ENCODE measurements around the gene TULP4. TPM values are rescaled to one million over a fixed set of nuclear protein-coding genes. Genes with fewer than 3 reads are reported as not detected.

The TULP4 gene
- total RNA-seq, 1 donor from 2014 or later: 63.0 TPM

- Mint-ChIP-seq H3K27me3 (no peaks in the 10 kb centered on the region), H3K27ac (no peak overlapping the region), H3K36me3 (ENCODE audit: low read depth) (peaks cover 6% of the 10 kb centered on the region), H3K9me3 (no peaks in the 10 kb centered on the region), H3K4me1 (peaks cover 35% of the 10 kb centered on the region), H3K4me3 (no peak overlapping the region)
- intact Hi-C loops (cut with micrococcal nuclease): loop anchor here (2.0 to 10.0 kb wide), 2 partner anchors 21 to 55 kb away; no protein-coding TSS in a partner anchor
- ChIA-PET POLR2A (no interaction called here), CTCF (interaction anchor here (1.1 kb wide), 1 partner anchor 61 kb away, joined by 3 read pairs; no protein-coding TSS in a partner anchor)
- TF ChIP-seq CTCF (IDR thresholded peaks at IDR 0.05): no peak
- no peak for DNase-seq
- ATAC-seq (ENCODE audit: low read depth): no peak
Observed at GRCh38 chr6:158269657-158270056, 42.6 kb upstream of the TULP4 start.

GRCh38 chr6:158270389-158271127, 41.7 kb upstream of the TULP4 start:
- no peak overlapping the region for H3K27ac Mint-ChIP-seq
- TF ChIP-seq CTCF (IDR thresholded peaks at IDR 0.05): no peak
- no peaks in the 10 kb centered on the region for H3K27me3 Mint-ChIP-seq
- peaks cover 12% of the 10 kb centered on the region for H3K36me3 Mint-ChIP-seq (ENCODE audit: low read depth)
- H3K4me3 Mint-ChIP-seq: no peak overlapping the region
- peaks cover 37% of the 10 kb centered on the region for H3K4me1 Mint-ChIP-seq
- intact Hi-C loops (cut with micrococcal nuclease): loop anchor here (2.0 to 10.0 kb wide), 2 partner anchors 20 to 54 kb away; no protein-coding TSS in a partner anchor
- ChIA-PET POLR2A (interaction anchor here (0.8 to 0.9 kb wide), 2 partner anchors 15 to 55 kb away, joined by 3 to 14 read pairs; no protein-coding TSS in a partner anchor), CTCF (interaction anchor here (0.8 to 1.2 kb wide), 3 partner anchors 49 to 330 kb away, joined by 3 read pairs; no protein-coding TSS in a partner anchor)
- no peak for ATAC-seq (ENCODE audit: low read depth)
- no peaks in the 10 kb centered on the region for H3K9me3 Mint-ChIP-seq
- DNase-seq: no peak

- H3K4me3 Mint-ChIP-seq: no peak overlapping the region
- peaks cover 11% of the 10 kb centered on the region for H3K36me3 Mint-ChIP-seq (ENCODE audit: low read depth)
- peaks cover 31% of the 10 kb centered on the region for H3K4me1 Mint-ChIP-seq
- CTCF ChIA-PET: interaction anchor here (1.3 kb wide), 1 partner anchor 51 kb away, joined by 3 read pairs; no protein-coding TSS in a partner anchor
- intact Hi-C loops (cut with micrococcal nuclease): loop anchor here (10.0 kb wide), 1 partner anchor 52 kb away; no protein-coding TSS in a partner anchor
- TF ChIP-seq CTCF (IDR thresholded peaks at IDR 0.05): no peak
- POLR2A ChIA-PET: no interaction called here
- no peaks in the 10 kb centered on the region for H3K9me3 Mint-ChIP-seq
- DNase-seq (no peak), ATAC-seq (ENCODE audit: low read depth) (no peak)
- no peaks in the 10 kb centered on the region for H3K27me3 Mint-ChIP-seq
- no peak overlapping the region for H3K27ac Mint-ChIP-seq
Observed at GRCh38 chr6:158272324-158272723, 39.9 kb upstream of the TULP4 start.

- CTCF ChIA-PET: no interaction called here
- DNase-seq: no peak
Observed at GRCh38 chr6:158278004-158278403, 34.3 kb upstream of the TULP4 start.

More at GRCh38 chr6:158278004-158278403, 34.3 kb upstream of the TULP4 start:
- intact Hi-C loops (cut with micrococcal nuclease): loop anchor here (10.0 kb wide), 1 partner anchor 47 kb away; no protein-coding TSS in a partner anchor
- no peak for TF ChIP-seq CTCF (IDR thresholded peaks at IDR 0.05)
- Mint-ChIP-seq H3K27ac (no peak overlapping the region), H3K4me1 (peaks cover 6% of the 10 kb centered on the region), H3K9me3 (no peaks in the 10 kb centered on the region), H3K36me3 (ENCODE audit: low read depth) (peaks cover 10% of the 10 kb centered on the region), H3K4me3 (no peak overlapping the region), H3K27me3 (no peaks in the 10 kb centered on the region)
- POLR2A ChIA-PET: no interaction called here
- no peak for ATAC-seq (ENCODE audit: low read depth)

Data from activated B cell treated with CpG ODN at 0.5 μM for 24 hours (primary cell).